Measurements from ENCODE around the gene TYW5. TPM values are rescaled to one million over a fixed set of nuclear protein-coding genes. Genes with fewer than 3 reads are reported as not detected.

The TYW5 gene
- total RNA-seq, 1 experiment from 2014 or later: 13.5 TPM

GRCh38 chr2:199999166-199999565, 43.9 kb upstream of the TYW5 start (continued):
- no peak for TF ChIP-seq AFF4 (CRISPR knock-in tag; IDR thresholded peaks at IDR 0.05; ENCODE audit: borderline replicate concordance)
- no peak for TF ChIP-seq ESRRA (CRISPR knock-in tag; IDR thresholded peaks at IDR 0.05; ENCODE audit: borderline replicate concordance)
- no peak for TF ChIP-seq GRHL2 (CRISPR knock-in tag; IDR thresholded peaks at IDR 0.05; ENCODE audit: insufficient replicate concordance, severe bottlenecking)
- no peak for TF ChIP-seq ZBTB21 (CRISPR knock-in tag; IDR thresholded peaks at IDR 0.05; ENCODE audit: borderline replicate concordance)
- TF ChIP-seq CREM (CRISPR knock-in tag; IDR thresholded peaks at IDR 0.05): no peak
- TF ChIP-seq, protein P1, sequence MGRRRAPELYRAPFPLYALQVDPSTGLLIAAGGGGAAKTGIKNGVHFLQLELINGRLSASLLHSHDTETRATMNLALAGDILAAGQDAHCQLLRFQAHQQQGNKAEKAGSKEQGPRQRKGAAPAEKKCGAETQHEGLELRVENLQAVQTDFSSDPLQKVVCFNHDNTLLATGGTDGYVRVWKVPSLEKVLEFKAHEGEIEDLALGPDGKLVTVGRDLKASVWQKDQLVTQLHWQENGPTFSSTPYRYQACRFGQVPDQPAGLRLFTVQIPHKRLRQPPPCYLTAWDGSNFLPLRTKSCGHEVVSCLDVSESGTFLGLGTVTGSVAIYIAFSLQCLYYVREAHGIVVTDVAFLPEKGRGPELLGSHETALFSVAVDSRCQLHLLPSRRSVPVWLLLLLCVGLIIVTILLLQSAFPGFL (CRISPR knock-in tag; IDR thresholded peaks at IDR 0.05; ENCODE audit: borderline replicate concordance): no peak
- no peak for TF ChIP-seq SMAD3 (CRISPR knock-in tag; IDR thresholded peaks at IDR 0.05; ENCODE audit: borderline replicate concordance)
- TF ChIP-seq JUN (CRISPR knock-in tag; IDR thresholded peaks at IDR 0.05): no peak
- TF ChIP-seq, protein P2, sequence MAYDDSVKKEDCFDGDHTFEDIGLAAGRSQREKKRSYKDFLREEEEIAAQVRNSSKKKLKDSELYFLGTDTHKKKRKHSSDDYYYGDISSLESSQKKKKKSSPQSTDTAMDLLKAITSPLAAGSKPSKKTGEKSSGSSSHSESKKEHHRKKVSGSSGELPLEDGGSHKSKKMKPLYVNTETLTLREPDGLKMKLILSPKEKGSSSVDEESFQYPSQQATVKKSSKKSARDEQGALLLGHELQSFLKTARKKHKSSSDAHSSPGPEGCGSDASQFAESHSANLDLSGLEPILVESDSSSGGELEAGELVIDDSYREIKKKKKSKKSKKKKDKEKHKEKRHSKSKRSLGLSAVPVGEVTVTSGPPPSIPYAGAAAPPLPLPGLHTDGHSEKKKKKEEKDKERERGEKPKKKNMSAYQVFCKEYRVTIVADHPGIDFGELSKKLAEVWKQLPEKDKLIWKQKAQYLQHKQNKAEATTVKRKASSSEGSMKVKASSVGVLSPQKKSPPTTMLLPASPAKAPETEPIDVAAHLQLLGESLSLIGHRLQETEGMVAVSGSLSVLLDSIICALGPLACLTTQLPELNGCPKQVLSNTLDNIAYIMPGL (CRISPR knock-in tag; IDR thresholded peaks at IDR 0.05): no peak

GRCh38 chr2:199997296-199997695, 42.0 kb upstream of the TYW5 start:
- no peak for ATAC-seq
- ChIA-PET CTCF (interaction anchor here (1.5 kb wide), 1 partner anchor 12 kb away, joined by 7 read pairs; no protein-coding TSS in a partner anchor), POLR2A (no interaction called here)
- TF ChIP-seq USF2 (CRISPR knock-in tag; IDR thresholded peaks at IDR 0.05): no peak
- no peak for TF ChIP-seq FOXJ3 (CRISPR knock-in tag; IDR thresholded peaks at IDR 0.05; ENCODE audit: borderline replicate concordance)
- TF ChIP-seq ZNF396 (CRISPR knock-in tag; IDR thresholded peaks at IDR 0.05; ENCODE audit: borderline replicate concordance): no peak
- no peak for TF ChIP-seq ELF4 (CRISPR knock-in tag; IDR thresholded peaks at IDR 0.05; ENCODE audit: low read depth)
- TF ChIP-seq GTF2I (CRISPR knock-in tag; conservative IDR thresholded peaks at IDR 0.05): no peak
- no peak for TF ChIP-seq EMX1 (CRISPR knock-in tag; IDR thresholded peaks at IDR 0.05)
- TF ChIP-seq ATF1 (CRISPR knock-in tag; IDR thresholded peaks at IDR 0.05): no peak
- no peak for TF ChIP-seq USF1 (CRISPR knock-in tag; IDR thresholded peaks at IDR 0.05)
- no peak for TF ChIP-seq ZNF416 (CRISPR knock-in tag; IDR thresholded peaks at IDR 0.05)
- TF ChIP-seq, protein P3, sequence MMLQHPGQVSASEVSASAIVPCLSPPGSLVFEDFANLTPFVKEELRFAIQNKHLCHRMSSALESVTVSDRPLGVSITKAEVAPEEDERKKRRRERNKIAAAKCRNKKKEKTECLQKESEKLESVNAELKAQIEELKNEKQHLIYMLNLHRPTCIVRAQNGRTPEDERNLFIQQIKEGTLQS (CRISPR knock-in tag; conservative IDR thresholded peaks at IDR 0.05): no peak
- TF ChIP-seq GABPB1 (CRISPR knock-in tag; IDR thresholded peaks at IDR 0.05): no peak
- TF ChIP-seq NFYB (CRISPR knock-in tag; conservative IDR thresholded peaks at IDR 0.05; ENCODE audit: low read depth): no peak
- no peak for TF ChIP-seq ETV6 (CRISPR knock-in tag; IDR thresholded peaks at IDR 0.05)
- no peak for TF ChIP-seq ZNF423 (CRISPR knock-in tag; IDR thresholded peaks at IDR 0.05)
- no peak for TF ChIP-seq IRF1 (CRISPR knock-in tag; IDR thresholded peaks at IDR 0.05)
- TF ChIP-seq PRDM15 (CRISPR knock-in tag; IDR thresholded peaks at IDR 0.05): no peak
- peaks cover 20% of the 10 kb centered on the region for H3K9me3 Mint-ChIP-seq
- no peak overlapping the region for H3K4me3 Mint-ChIP-seq
- no peaks in the 10 kb centered on the region for H3K36me3 Mint-ChIP-seq
- H3K27me3 Mint-ChIP-seq (ENCODE audit: low read depth): peaks cover 4% of the 10 kb centered on the region; the same call in 1 of the 2 replicates
- H3K27ac Mint-ChIP-seq: no peak overlapping the region
- no peak for DNase-seq (ENCODE audit: low spot score)
- no peaks in the 10 kb centered on the region for H3K4me1 Mint-ChIP-seq

All from WTC11 (cell line).